ENCODE measurements around the gene ONECUT3.
"Not testable (repeated sequence)": the region's sequence is repeated elsewhere in the genome, so short reads cannot be mapped to it uniquely, and the experiment has no call there.

ONECUT3 gene

DNA sequence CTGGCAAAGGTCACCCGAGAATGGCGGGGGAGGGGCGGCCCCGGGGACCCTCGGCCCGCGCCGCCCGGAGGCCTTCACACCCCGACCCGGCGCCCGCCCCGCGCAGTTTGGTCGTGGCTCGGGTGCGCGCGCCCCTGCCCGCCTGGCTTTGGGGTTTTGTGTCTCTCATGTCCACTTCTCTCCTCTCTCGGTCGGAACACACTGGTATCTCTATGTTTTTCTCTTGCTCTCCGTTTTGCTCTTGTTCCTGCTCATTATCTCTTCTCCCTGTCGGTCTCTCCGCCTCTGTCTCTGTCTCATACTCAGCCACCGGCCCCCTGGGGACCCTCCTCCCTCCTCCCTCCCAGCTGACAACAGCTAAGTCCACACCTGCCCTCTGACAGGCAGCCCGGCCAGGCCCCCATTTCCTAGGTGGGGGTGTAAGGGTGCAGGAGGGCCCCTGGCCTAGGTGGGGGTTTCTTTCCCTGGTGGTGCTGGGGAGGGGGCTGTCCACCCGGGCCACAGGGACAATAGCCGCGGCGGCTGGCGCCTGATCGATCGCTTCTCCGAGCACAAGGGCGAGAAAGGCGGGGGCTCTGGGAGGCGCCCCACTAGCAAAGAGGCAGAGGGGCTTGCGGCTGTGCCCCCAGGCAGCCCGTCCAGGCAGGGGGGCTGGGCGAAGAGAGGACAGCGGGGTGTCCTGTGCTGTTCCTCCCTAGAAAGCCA, 2.3 kb downstream of the ONECUT3 start:
- DNase-seq (ENCODE audit: low read depth), result no peak

DNA sequence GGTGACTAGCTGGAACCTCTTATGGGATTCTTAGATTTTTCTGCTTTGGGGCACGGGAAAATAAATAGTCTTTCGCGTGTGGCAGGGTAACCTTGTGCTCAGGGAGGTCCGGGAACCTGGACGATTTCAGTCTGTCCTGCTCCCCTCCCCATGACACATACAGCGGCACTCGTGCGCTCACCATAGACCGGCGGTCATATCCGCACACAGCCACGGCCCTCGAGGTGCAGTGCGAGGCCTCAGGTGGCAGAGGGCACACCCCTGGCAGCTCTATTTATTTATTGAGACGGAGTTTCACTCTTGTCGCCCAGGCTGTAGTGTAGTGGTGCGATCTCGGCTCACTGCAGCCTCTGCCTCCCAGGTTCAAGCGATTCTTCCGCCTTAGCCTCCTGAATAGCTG, 3.0 kb downstream of the ONECUT3 start:
- no peak for DNase-seq (ENCODE audit: low read depth)

DNA sequence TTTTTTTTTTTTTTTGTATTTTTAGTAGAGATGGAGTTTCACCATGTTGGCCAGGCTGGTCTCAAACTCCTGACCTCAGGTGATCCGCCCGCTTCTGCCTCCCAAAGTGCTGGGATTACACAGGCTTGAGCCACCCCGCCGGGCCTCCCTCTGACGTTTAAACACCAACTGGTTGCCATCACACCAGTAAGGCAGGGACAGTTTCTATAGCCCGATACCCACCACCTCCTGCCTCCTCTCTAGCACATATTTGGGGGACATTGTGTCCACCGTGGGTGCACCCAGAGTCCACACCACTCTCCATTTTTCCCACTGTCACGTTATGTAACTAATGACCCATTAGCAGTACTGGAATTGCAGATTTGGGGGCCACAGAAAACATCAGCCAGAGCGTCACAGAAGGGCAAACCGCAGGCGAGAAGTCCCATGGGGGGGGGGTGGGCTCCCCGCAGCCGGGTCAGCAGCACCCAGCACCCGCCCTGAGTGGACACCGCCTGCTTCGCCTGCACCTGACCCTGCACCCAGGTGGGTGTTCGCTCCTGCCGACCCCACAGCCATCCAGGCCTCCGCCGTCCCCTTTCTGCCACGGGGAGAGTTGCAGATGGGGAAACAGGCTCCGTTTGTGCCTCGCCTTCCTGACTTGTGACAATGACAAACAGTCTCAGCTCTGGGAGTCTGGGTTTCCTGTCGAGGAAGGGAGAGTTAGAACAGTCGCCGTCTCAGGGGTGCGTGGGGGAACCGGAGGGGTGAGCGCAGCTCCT, 3.6 kb downstream of the ONECUT3 start:
- DNase-seq (ENCODE audit: low read depth), result no peak

DNA sequence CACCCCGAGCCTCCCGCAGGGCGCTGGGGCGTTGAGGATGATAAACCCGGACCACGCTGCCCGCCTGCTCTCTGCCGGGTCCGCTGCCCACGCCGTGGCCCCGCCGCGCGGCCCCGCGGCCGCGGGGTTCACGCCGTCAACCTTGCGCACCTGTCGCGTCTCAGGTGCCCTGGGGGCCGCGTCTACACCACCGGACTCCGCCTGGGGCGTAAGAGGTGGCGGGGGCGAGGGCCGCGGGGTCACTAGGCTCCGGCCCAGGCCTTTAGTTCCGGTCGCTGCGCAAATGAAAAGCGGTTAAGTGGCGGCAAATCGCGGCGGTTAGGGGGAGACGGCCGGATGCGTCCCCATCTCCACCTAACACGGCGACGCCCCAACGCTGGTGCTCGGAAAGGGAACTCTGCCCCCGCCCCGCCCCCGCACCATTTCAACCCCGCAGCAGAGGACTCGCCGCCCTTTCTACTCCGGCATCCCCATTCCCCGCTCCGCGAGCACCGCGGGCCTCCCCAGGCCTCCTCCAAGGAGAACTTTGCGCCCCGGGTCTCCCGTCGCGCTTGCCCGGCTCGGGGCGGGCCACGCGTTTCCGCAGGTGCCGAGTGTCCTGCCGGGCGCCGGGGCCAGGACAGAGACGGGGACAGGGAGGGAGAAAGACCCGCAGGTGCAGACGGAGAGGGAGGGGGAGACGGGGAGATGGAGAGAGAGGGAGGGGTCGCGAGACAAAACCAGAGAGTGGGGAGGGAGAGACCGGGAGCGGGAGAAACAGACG, 4.3 kb downstream of the ONECUT3 start:
- DNase-seq (ENCODE audit: low read depth), result no peak

DNA sequence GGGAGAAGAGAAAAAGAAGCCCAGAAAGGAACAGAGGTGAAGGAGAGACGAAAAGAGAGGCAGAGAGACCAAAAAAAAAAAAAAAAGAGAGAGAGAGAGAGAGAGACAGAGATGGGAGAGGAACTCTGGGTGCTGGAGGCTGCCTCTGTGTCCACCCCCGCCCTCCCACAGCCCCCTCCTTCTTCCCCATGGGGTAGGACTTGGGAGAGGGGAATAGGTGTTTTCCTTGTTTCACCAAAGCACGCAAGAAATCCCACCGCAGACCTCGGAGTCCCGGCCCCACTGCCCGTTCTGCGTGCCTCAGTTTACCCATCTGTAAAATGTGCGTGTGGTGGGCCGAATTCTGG, 4.9 kb downstream of the ONECUT3 start:
- DNase-seq (ENCODE audit: low read depth), result no peak

DNA sequence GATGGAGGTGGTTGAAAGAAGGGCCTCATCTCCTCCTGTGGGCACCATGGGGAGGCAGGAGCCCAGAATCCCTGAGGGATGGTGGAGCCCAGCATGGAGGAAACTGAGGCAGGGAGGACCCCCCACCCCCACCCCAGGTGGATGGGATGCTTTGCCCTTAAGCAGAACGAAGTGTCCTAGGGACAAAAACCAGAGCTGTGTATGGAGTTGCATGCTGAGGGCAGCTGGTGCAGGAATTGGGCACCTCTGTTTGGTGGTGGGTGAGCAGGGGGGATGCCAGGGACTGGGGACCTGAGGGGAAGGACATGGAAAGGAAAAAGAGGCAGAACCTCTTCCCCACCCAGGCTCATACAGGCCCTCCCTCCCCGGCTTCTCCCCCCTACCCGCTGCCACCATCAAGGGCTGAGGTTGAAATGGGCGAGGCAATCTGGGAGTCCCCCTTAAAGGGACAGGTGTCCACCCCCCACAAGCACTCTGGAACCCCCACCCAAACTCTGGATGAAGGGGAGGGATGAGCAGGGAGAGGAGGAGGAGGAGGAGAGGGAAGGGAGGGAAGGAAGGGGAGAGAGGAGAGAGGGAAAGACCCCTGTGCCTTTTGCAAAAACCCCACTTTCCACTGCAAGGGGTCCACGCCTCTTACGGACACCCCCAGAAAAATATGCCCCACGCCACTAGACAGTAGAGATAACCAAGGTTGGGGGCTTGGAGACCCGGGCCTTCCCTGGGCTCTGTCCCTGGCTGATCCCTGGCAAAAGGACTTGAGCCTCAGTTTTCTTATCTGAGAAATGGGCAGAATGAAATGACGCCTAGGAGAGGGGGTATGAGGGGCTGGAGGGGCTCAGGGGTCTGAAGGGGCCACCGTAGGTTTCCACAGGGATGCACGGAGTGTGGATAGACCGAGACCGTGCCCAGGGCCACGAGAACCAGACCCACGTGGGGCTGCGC, 5.9 kb downstream of the ONECUT3 start:
- DNase-seq (ENCODE audit: low read depth), result no peak

DNA sequence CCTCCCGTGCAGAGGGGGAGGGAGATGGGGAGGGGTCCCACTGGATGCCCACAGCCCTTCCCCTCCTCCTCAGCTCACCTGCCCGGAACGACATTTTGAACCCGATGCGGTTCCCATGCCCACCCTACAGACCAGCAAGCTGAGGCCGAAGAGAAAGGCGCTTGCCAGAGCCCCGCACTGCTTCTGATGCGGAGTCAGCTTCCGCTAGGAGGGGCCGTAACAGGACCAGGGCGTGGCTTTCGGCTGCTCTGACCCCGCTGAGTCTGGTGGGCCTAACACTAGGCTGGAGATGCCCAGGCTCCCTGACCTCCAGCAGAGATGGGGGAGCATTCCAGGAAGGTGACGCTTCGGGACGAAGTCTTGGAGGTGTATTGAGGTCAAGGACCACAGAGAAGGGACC, 6.7 kb downstream of the ONECUT3 start:
- no peak for DNase-seq (ENCODE audit: low read depth)

DNA sequence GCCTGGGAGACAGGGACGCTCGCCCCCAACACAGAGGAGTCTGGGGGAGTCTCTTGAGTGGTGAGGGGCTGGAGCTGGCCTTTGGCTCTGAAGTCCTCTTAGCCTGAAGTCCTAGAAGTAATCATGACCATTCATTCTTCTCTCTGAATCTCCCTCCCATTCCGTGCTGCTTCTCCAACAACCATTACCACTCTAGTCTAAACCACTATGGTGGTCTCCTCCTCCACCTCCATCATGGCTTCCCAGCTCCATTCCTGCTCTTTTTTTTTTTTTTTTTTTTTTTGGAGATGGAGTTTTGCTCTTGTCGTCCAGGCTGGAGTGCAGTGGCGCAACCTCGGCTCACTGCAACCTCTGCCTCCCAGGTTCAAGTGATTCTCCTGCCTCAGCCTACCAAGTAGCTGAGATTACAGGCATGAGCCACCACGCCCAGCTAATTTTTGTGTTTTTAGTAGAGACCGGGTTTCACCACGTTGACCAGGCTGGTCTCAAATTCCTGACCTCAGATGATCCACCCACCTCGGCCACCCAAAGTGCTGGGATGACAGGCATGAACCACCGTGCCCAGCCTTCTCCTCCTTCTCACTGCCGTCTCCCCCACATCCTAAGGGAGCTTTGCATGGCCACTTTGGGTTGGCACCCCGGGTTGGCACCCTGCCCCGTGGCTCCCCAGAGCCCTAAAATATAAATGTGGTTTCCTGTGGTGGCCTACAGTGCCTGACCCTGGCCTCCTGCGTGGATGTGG, 7.7 kb downstream of the ONECUT3 start:
- not testable (repeated sequence) for DNase-seq (ENCODE audit: low read depth)

DNA sequence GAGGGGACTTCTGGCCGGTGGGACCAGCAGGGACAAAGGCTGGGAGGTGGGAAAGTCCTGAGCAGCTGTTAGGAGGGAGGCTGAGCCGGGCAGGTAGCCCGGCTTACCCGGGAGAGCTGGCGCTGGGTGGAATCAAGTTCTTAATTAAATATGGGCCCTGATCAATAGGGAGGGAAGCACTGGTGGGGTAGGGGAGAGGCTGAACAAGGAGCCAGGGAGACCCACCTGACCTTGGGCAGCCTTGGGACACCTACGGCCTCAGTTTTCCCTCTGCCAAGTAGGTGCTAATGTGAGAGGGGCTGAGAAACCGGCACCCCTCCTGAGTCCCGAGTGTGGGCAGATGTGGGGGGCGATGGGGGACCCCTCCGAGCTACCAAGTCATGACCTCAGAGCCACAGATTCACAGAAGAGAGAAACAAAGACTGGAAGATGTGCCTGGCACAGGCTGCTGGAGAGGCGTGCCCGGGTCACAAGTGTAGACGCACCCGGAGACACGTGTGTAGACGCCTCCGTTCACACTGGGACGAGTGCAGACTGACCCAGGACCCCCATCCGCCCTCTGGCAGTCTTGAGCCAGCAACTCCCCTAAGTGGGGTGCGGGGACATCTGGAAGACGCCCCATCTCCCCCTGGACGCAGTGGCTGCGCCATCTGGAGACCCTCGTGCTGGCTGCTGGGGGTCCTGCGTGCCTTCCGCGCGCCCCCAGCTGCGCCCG, 8.4 kb downstream of the ONECUT3 start:
- DNase-seq (ENCODE audit: low read depth), result no peak

DNA sequence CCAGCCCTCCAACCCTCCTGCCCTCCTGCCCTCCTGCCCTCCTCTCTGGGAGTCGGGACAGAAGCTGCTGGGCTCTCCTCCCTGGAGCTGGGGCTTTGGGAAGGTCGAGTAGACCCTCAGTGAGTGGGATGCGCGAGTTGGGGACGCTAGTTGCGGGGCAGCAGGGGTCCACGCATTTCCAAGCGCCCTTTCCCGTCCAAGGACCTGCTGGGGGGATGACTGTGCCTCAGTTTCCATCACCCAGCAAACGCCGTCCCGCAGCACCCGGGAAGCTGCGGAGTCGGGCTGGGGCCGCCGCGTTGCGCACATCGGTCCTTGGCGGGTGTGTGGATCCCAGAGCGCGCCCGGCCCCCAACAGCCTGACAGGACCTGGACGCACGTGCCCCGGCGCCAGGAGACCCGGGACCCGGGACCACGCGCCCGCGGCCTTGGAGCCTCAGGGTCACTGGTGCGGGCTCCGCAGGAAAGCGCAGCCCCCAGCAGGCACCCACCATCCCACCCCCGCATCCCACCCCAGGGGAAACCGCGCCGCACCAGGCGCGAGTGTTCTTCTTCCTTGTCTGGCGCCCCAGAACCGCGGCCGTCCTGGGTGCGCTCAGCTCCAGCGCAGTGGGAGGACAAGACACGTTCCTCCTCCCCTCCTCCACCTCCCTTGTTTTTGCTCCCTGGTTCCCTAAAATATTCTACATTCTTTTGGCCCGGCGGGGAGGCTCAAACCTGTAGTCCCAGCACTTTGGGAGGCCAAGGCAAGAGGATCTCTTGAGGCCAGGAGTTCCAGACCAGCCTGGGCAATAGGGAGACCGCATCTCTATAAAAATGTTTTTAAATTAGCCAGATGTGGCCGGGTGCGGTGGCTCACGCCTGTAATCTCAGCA, 9.2 kb downstream of the ONECUT3 start:
- DNase-seq (ENCODE audit: low read depth), result no peak

DNA sequence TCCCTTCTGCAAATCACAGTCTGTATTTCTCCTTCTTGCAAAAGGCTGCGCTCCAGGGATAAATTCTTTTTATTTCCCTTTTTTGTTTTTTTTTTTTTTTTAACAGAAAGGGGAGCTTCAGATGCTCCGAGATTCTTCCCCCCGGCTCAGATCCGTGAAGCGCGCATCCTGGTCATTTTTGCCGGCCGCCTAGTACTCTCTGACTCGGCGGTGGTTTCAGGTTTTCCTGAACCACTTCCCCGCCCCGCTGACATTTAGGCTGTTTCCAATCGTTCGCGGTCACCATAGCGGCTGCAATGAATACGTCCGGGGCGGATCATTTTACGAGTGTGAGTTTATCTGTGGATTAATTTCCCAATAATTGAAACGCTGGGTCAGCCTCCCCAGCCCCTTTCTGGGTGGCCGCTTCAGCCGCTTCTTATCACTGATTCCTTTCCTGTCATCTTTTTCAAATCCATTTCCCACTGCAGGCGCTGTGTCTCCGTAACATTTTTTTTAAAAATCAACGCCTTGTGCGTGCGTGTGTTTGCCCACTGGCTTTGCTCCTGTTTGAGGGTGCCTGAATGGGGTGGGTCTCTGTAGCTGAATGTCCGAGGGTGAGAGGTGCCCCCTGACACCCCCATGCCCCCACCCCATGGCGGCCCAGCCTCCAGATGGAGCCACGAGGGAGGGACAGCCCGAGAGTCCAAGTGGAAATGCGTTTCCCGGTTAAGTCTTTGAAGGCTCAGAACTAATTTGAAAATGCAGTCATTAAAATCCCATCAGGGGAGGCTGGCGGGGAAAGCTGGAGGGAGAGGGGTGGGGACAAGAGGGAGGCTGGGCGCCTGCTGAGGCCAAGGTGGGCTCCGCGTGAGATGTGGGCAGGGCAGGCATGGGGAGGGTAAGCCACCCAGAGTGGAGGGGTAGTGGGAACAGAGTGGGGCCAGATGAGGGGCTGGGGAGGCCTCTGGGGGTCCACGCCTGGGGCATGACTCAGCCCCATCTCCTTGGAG, 10.6 kb downstream of the ONECUT3 start:
- no peak for DNase-seq (ENCODE audit: low read depth)

DNA sequence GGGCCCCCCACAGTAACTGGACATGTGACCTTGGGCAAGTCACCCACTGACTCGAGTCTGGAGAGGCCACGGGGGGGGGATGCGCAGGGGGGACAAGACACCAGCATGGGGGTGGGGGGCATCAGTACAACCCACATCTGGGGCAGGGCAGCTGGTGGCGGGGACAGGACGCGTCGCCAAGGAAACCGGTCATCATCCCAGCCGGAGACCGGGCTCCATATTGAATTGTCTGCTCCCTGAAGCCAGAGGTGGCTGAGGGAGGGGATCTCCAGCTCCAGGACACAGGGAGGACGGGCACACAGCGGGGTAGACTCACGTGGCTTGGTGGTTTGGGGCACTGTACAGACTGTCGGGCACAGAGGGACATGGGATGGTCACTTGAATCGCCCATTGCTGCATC, 11.4 kb downstream of the ONECUT3 start:
- no peak for DNase-seq (ENCODE audit: low read depth)

DNA sequence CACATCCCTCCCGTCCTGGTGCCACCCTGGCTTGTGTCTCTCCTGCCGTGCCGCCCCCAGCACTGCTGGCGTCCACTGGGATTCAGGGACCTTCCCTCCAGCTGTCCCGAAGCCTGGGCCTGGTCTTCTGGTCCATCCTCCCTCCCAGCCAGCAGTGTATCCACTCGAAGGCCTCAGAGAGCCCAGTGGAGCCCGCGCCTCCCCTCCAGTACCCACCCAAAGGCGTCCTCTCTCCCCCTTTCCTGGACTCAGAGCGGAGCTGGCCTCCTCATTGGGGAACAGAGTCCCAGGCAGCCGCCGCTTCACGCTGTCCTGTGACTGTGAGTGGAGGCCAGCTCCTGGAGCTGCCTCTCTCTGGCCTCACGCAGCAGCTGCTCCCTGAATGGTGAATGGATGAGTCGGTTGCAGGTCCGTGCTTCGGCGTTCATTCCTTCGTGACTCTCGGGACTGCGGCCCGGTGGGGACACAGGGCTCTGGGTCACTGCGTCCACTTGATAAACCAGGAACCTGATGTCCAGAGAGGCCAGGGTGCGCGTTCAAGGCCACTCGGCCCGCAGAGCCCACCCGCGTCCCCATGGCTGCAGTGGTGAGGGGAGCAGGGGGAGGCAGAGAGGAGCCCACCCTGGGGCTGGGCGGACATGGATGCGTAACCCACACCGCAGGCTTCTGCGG, 12.1 kb downstream of the ONECUT3 start:
- no peak for DNase-seq (ENCODE audit: low read depth)

DNA sequence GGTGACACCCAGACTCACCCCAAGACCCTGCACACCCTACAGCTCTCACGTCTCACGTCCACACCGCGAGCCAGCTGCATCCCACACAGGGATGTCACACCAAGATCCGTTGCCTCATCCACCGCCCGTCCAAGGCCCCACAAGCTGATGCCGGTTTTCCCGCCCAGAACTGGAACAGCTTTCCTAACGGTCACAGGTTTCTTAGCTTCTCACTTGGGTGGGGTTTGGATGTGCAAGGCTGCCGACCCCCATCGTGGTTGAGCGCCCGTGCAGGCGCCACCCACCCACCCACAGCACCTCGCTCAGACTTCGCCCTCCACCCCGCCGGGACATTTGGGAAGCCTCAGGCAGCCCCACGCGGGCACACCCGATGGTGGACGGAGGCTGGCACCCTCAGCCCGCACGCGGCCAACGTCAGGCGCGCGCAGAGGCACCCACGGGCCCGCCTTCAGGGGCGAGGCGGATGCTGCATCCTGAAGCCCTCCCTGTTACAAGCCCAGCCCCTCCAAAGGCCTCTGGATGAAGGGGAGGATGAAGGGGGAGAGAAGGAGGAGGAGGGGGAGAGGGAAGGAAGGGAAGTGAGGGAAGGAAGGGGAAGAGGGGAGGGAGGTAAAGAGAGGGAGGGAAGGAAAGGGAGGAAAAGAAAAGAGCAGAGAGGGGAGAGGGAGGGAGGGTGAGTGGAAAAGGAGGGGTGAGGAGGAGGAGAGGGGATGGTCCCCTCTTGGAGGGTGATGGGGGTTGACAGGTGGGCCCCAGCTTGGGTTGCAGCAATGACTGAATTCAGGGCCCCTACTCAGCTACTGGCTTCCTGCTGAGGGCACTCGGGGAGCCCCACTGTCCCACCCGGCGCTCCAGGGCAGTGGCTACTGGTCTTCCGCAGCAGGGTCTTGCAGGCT, 12.8 kb downstream of the ONECUT3 start:
- DNase-seq (ENCODE audit: low read depth), result no peak

DNA sequence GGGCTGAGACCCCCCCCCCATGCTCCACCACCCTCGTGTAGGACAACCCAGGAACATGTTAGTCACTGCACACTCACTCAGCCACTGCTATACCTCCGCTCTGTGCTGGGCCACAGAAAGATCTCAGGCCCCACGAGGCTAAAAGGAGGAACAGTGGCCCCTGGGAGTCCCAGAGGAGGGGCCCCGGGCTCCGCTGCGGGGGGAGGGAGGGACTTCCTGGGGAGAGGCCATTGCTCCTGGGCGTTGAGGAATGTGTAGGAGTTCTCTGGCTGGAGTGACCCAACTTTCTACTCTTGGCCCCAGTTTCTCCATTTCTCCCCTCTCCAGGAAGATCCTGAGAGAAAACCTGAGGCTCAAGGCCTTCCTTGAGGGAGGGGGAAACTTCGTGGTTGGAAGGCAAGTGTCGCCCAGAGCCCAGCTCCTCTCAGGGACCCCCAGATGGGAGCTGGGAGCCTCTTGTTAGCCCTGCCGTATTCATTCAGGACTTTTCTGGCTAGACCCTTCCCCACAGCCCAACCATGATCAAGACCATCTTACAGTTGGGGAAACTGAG, 13.6 kb downstream of the ONECUT3 start:
- DNase-seq (ENCODE audit: low read depth), result no peak

DNA sequence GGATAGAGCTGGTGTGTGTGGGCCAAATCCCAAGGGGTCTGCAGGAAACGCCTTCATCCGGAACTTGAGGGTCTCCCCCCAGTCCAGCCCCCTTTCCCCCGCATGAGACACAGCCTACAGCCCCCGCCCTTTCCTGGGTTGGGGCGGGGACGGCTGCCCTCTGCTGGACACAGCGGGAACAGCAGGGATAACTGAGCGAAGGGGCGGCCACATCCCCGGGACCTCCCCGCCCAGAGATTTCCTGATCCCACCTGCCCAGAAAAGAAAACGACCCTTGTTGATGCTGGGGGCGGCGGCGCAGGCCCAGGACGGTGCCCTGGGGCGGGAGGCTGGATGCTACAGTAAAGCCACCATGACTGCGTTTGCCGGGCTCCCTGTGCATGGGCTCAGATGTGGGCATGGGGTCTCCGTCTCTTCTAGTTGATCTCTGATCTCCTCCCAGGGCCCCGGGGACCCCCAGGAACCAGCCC, 14.2 kb downstream of the ONECUT3 start:
- DNase-seq (ENCODE audit: low read depth), result no peak

All from amniotic epithelial cell (primary cell).